ENCODE data around the gene ELOVL6.

ELOVL6 gene

DNA sequence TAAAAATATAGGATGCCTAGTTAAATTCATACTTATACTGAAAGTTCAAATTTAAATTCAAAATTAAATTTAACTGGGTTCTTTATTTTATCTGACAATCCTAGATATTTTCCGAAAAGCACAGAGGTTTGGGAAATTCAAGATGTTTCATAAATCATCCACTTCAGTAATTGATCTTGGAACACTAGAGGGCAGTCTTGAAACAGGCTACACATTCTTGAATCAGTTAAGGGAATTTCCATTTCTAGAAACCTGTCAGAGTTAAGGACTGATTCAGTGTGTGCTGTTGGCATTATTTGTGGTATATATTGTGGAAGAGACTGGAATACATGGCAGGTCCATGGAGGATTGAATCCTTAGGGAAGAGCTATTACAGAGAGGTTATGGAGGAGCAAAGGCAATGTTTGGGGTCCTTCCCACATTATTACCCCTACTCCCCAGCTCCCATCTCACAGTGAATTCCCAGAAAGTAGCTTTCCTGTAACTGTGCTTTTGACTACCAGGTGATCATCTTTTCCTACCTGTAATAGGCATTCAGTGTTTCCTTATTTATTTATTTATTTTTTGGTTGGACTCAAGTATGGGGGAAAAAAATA is 192.9 kb downstream of the ELOVL6 start:
- Histone ChIP-seq H3K27ac (ENCODE audit: low read length) (no peak overlapping the region), H4K20me1 (ENCODE audit: insufficient read depth, low read length) (no peaks in the 10 kb centered on the region), H3K36me3 (replicated peaks; ENCODE audit: low read depth, low read length) (no peaks in the 10 kb centered on the region), H3K27me3 (ENCODE audit: low read depth, low read length) (peaks cover 16% of the 10 kb centered on the region), H3K4me1 (ENCODE audit: low read length) (peaks cover 3% of the 10 kb centered on the region; the same call in 1 of the 2 replicates), H3K4me3 (ENCODE audit: low read length) (no peak overlapping the region), H2AFZ (ENCODE audit: low read depth, low read length) (no peak overlapping the region), H3K4me2 (ENCODE audit: low read length) (no peak overlapping the region), H3K9ac (ENCODE audit: low read length) (no peak overlapping the region), H3K9me3 (ENCODE audit: insufficient read depth, low read length) (no peaks in the 10 kb centered on the region), H3K79me2 (ENCODE audit: low read length) (no peaks in the 10 kb centered on the region)
- TF ChIP-seq CTCF (IDR thresholded peaks at IDR 0.05; ENCODE audit: low read depth, low read length) (peak; percentile 89), EZH2phosphoT487 (IDR thresholded peaks at IDR 0.05; ENCODE audit: low read depth) (no peak)

DNA sequence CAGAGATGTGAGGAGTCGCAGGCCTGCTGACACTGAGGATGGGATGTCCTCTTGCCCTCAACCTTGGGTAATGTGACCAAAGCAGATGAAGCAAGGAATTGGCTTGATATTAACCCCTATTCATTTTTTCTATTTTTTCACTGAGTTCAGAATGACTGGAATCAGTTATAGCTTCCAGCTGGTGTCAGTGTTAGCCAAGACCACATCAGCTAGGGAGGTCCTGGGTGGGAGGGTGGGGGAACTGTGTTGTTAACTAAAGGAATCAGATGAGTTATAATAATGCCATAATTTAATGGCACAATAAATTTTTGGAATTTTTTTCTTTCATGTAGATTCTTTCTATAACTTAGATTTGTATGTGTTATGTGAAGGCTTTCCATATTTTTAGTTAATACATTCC is 193.9 kb downstream of the ELOVL6 start:
- H2AFZ ChIP-seq (ENCODE audit: low read depth, low read length), result no peak overlapping the region
- no peaks in the 10 kb centered on the region for H4K20me1 ChIP-seq (ENCODE audit: insufficient read depth, low read length)
- TF ChIP-seq CTCF (IDR thresholded peaks at IDR 0.05; ENCODE audit: low read depth, low read length) (no peak), EZH2phosphoT487 (IDR thresholded peaks at IDR 0.05; ENCODE audit: low read depth) (no peak)
- no peaks in the 10 kb centered on the region for H3K36me3 ChIP-seq (replicated peaks; ENCODE audit: low read depth, low read length)
- no peak overlapping the region for H3K4me2 ChIP-seq (ENCODE audit: low read length)
- no peak overlapping the region for H3K9ac ChIP-seq (ENCODE audit: low read length)
- H3K27ac ChIP-seq (ENCODE audit: low read length), result no peak overlapping the region
- no peaks in the 10 kb centered on the region for H3K79me2 ChIP-seq (ENCODE audit: low read length)
- H3K27me3 ChIP-seq (ENCODE audit: low read depth, low read length), result peaks cover 24% of the 10 kb centered on the region
- H3K9me3 ChIP-seq (ENCODE audit: insufficient read depth, low read length), result no peaks in the 10 kb centered on the region
- H3K4me1 ChIP-seq (ENCODE audit: low read length), result peaks cover 3% of the 10 kb centered on the region; the same call in 1 of the 2 replicates
- H3K4me3 ChIP-seq (ENCODE audit: low read length), result no peak overlapping the region

DNA sequence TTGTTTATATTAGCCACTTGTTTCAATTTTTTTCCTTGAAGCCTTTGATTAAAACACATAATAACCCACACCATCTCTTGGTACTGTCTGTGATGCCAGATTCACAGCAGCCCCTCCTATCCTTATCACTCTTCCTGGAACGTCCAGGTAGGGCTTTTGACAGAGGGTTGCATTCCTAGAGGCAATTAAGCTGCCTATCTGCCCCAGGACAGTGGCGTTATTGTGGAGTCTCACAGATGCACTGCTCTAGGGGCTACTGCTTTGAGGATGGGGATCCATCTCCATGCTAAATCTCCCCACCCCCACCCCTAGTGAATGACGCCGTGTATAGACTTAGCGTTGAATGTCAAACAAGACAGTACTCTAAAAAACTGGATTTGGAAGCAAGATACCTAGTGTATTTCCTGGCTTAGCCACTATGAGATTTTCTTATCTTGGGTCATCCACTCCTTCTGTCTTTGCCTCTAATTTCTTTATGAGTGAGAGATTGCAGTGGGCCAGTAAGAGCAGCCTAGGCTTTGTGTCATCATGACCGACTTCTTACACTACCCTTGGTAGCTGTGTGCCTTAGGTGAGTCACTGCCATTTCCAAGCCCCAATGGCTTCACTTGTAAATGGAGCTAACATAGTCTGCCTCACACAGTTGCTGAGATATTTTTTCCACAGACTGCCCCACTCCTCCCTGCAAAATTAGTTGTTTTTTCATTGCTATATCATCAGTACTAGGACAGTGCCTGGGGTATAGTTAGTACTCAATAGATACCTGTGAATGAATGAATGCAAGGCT is 194.8 kb downstream of the ELOVL6 start:
- Histone ChIP-seq H3K9me3 (ENCODE audit: insufficient read depth, low read length) (no peaks in the 10 kb centered on the region), H2AFZ (ENCODE audit: low read depth, low read length) (no peak overlapping the region), H3K27ac (ENCODE audit: low read length) (no peak overlapping the region), H3K79me2 (ENCODE audit: low read length) (no peaks in the 10 kb centered on the region), H3K27me3 (ENCODE audit: low read depth, low read length) (peaks cover 27% of the 10 kb centered on the region), H3K4me1 (ENCODE audit: low read length) (peaks cover 9% of the 10 kb centered on the region), H3K36me3 (replicated peaks; ENCODE audit: low read depth, low read length) (no peaks in the 10 kb centered on the region), H3K4me2 (ENCODE audit: low read length) (no peak overlapping the region), H3K4me3 (ENCODE audit: low read length) (no peak overlapping the region), H3K9ac (ENCODE audit: low read length) (no peak overlapping the region), H4K20me1 (ENCODE audit: insufficient read depth, low read length) (no peaks in the 10 kb centered on the region)
- TF ChIP-seq EZH2phosphoT487 (IDR thresholded peaks at IDR 0.05; ENCODE audit: low read depth) (no peak), CTCF (IDR thresholded peaks at IDR 0.05; ENCODE audit: low read depth, low read length) (no peak)

GRCh38 chr4:110002326-110002725 is 196.1 kb downstream of the ELOVL6 start:
- Histone ChIP-seq H3K27me3 (ENCODE audit: low read depth, low read length) (peaks cover 27% of the 10 kb centered on the region), H2AFZ (ENCODE audit: low read depth, low read length) (no peak overlapping the region), H4K20me1 (ENCODE audit: insufficient read depth, low read length) (no peaks in the 10 kb centered on the region), H3K27ac (ENCODE audit: low read length) (no peak overlapping the region), H3K4me2 (ENCODE audit: low read length) (no peak overlapping the region), H3K4me1 (ENCODE audit: low read length) (peaks cover 9% of the 10 kb centered on the region), H3K9me3 (ENCODE audit: insufficient read depth, low read length) (no peaks in the 10 kb centered on the region), H3K9ac (ENCODE audit: low read length) (no peak overlapping the region), H3K79me2 (ENCODE audit: low read length) (no peaks in the 10 kb centered on the region), H3K36me3 (replicated peaks; ENCODE audit: low read depth, low read length) (no peaks in the 10 kb centered on the region), H3K4me3 (ENCODE audit: low read length) (no peak overlapping the region)
- TF ChIP-seq EZH2phosphoT487 (IDR thresholded peaks at IDR 0.05; ENCODE audit: low read depth) (no peak), CTCF (IDR thresholded peaks at IDR 0.05; ENCODE audit: low read depth, low read length) (no peak)

Data from OCI-LY3 (cell line).